IMR-90 (cell line): ENCODE measurements around the gene BACE1-AS. TPM values are rescaled to one million over a fixed set of nuclear protein-coding genes. Genes with fewer than 3 reads are reported as not detected.

Experiments
- ATAC-seq: fragments of 200-7000 bp; cut with Tn5 transposase; 2 replicates; pipeline ENCODE4 v1.9.1; 2020; ENCODE audit warnings: low read depth, mild to moderate bottlenecking, moderate library complexity
- BruUV-seq: library from RNA; stranded (reverse); fragments of 400-500 nt; replicated peaks from 2 replicates; lab custom pipeline; 2021; lab: Mats Ljungman, UMichigan
- CTCF ChIA-PET: fragments of 300-600 bp; formaldehyde crosslinking; extraction: SDS; loops from one replicate; lab custom pipeline; 2021; ENCODE audit warnings: antibody characterized with exemption; lab: Yijun Ruan, JAX
- POLR2A ChIA-PET: fragments of 300-600 bp; sonication (Branson Sonifier 250); formaldehyde crosslinking; loops from one replicate; lab custom pipeline; 2022; ENCODE audit warnings: antibody characterized with exemption; ENCODE audit not compliant: unreplicated experiment; lab: Charles Lee
- DNase-seq: peaks from one replicate; pipeline ENCODE4 v3.0.0; 2013
- H2AFZ ChIP-seq: replicated peaks from 2 replicates; pipeline ENCODE3; 2013; ENCODE audit warnings: low read length, mild to moderate bottlenecking; ENCODE audit not compliant: poor library complexity
- H2AK5ac ChIP-seq: 2 replicates; pipeline ENCODE4 v1.6.1; 2013; ENCODE audit warnings: low read depth, low read length, inconsistent platforms
- H2AK9ac ChIP-seq: replicated peaks from 2 replicates; pipeline ENCODE3; 2013; ENCODE audit warnings: mild to moderate bottlenecking, low read depth, low read length, moderate library complexity; ENCODE audit not compliant: poor library complexity
- H2BK120ac ChIP-seq: 2 replicates; pipeline ENCODE4 v1.6.1; 2013; ENCODE audit warnings: low read depth, low read length, inconsistent platforms
- H2BK15ac ChIP-seq: 3 replicates; pipeline ENCODE4 v1.6.1; 2013; ENCODE audit warnings: low read depth, low read length, inconsistent platforms
- H2BK20ac ChIP-seq: 2 replicates; pipeline ENCODE4 v1.6.1; 2013; ENCODE audit warnings: low read depth, mild to moderate bottlenecking, inconsistent platforms, low read length, moderate library complexity
- H2BK5ac ChIP-seq: 2 replicates; pipeline ENCODE4 v1.6.1; 2013; ENCODE audit warnings: mild to moderate bottlenecking, low read depth, low read length, inconsistent platforms; ENCODE audit not compliant: poor library complexity, severe bottlenecking
- H3K14ac ChIP-seq: replicated peaks from 2 replicates; pipeline ENCODE4 v1.6.1; 2013; ENCODE audit warnings: low read depth, low read length, inconsistent platforms
- H3K18ac ChIP-seq: 2 replicates; pipeline ENCODE4 v1.6.1; 2013; ENCODE audit warnings: low read depth, low read length, control low read depth
- H3K23ac ChIP-seq: 2 replicates; pipeline ENCODE4 v1.6.1; 2013; ENCODE audit warnings: low read depth, low read length, inconsistent platforms
- H3K27ac ChIP-seq: 2 replicates; pipeline ENCODE4 v1.5.1; 2013; ENCODE audit warnings: mild to moderate bottlenecking, control low read depth, low read length; ENCODE audit not compliant: insufficient read depth
- H3K27me3 ChIP-seq: 2 replicates; pipeline ENCODE4 v1.6.1; 2013; ENCODE audit warnings: low read length; ENCODE audit not compliant: control insufficient read depth, insufficient read depth
- H3K36me3 ChIP-seq: 2 replicates; pipeline ENCODE4 v1.6.1; 2013; ENCODE audit warnings: low read length, mixed read lengths; ENCODE audit not compliant: control insufficient read depth, insufficient read depth
- H3K4ac ChIP-seq: 2 replicates; pipeline ENCODE4 v1.6.1; 2013; ENCODE audit warnings: low read depth, low read length, inconsistent platforms
- H3K4me1 ChIP-seq: 2 replicates; pipeline ENCODE4 v1.6.1; 2013; ENCODE audit warnings: low read length, mixed read lengths; ENCODE audit not compliant: control insufficient read depth, insufficient read depth
- H3K4me2 ChIP-seq: 2 replicates; pipeline ENCODE4 v1.6.1; 2013; ENCODE audit warnings: low read depth, mild to moderate bottlenecking, control low read depth, low read length, moderate library complexity
- H3K4me3 ChIP-seq: 2 replicates; pipeline ENCODE4 v1.5.1; 2013; ENCODE audit warnings: low read depth, mild to moderate bottlenecking, control low read depth, low read length, moderate library complexity; ENCODE audit not compliant: insufficient read depth
- H3K56ac ChIP-seq: 2 replicates; pipeline ENCODE4 v1.6.1; 2013; ENCODE audit warnings: low read length, inconsistent platforms; ENCODE audit not compliant: insufficient read depth; ENCODE audit errors: extremely low read depth
- H3K79me1 ChIP-seq, 2 experiments: 2 replicates each; pipeline ENCODE4 v1.6.1; 2013; ENCODE audit warnings: low read length in 2 of 2, inconsistent platforms in 1 of 2, low read depth in 1 of 2
- H3K9ac ChIP-seq: 2 replicates; pipeline ENCODE4 v1.6.1; 2013; ENCODE audit warnings: low read depth, low read length, control low read depth
- H3K9me1 ChIP-seq: 2 replicates; pipeline ENCODE4 v1.6.1; 2013; ENCODE audit warnings: low read length, inconsistent platforms; ENCODE audit not compliant: insufficient read depth
- H3K9me3 ChIP-seq: 2 replicates; pipeline ENCODE4 v1.6.1; 2013; ENCODE audit warnings: low read length; ENCODE audit not compliant: control insufficient read depth, insufficient read depth
- H4K20me1 ChIP-seq: 2 replicates; pipeline ENCODE4 v1.6.1; 2013; ENCODE audit warnings: low read length, inconsistent platforms; ENCODE audit not compliant: insufficient read depth
- H4K5ac ChIP-seq: 2 replicates; pipeline ENCODE4 v1.6.1; 2013; ENCODE audit warnings: mild to moderate bottlenecking, low read depth, low read length, control low read depth
- H4K8ac ChIP-seq, 2 experiments: 2 replicates each; pipeline ENCODE4 v1.6.1; 2013; ENCODE audit warnings: low read depth in 2 of 2, low read length in 2 of 2, control low read depth in 1 of 2, inconsistent platforms in 1 of 2
- H4K91ac ChIP-seq: 2 replicates; pipeline ENCODE4 v1.6.1; 2013; ENCODE audit warnings: low read depth, low read length, inconsistent platforms; ENCODE audit not compliant: insufficient read depth
- CEBPB ChIP-seq: IDR thresholded peaks from 2 replicates; pipeline ENCODE4 v1.6.1; 2012; ENCODE audit warnings: low read depth, low read length, improper control_type of control experiment
- NFE2L2 ChIP-seq: fragments of 150-350 bp; IDR thresholded peaks from 2 replicates; pipeline ENCODE4 v1.6.1; 2016; ENCODE audit warnings: low read depth, mild to moderate bottlenecking, low read length
- RAD21 ChIP-seq: IDR thresholded peaks from 2 replicates; pipeline ENCODE4 v1.6.1; 2012; ENCODE audit warnings: low read length, improper control_type of control experiment
- SMC3 ChIP-seq: fragments of 150-350 bp; IDR thresholded peaks from 2 replicates; pipeline ENCODE4 v1.6.1; 2016; ENCODE audit warnings: low read depth, mild to moderate bottlenecking, antibody characterized with exemption, low read length, moderate library complexity
- WGBS, 2 experiments: methylation state at CpG; one replicate each; pipeline versions ENCODE4 v1.1.5 to v1.1.7; 2013; ENCODE audit warnings: missing lambda C conversion rate in 2 of 2; ENCODE audit not compliant: insufficient read length in 1 of 2; ENCODE audit errors: extremely low coverage in 2 of 2; 5-methylcytosine and 5-hydroxymethylcytosine counted together
- dilution Hi-C: fragments of 300-500 bp; cut with HindIII; formaldehyde crosslinking; loops from one replicate; pipeline ENCODE4 v1.14.3; 2018; ENCODE audit warnings: low sequenced_read_pairs; ENCODE audit not compliant: unreplicated experiment
- in situ Hi-C: fragments of 300-500 bp; cut with MboI; formaldehyde crosslinking; loops from 3 replicates; pipeline ENCODE4 v1.14.3; 2019; ENCODE audit warnings: low sequenced_read_pairs, inconsistent platforms, mixed read lengths
- intact Hi-C: fragments of 100-400 bp; cut with micrococcal nuclease; formaldehyde crosslinking; loops from 2 replicates; pipeline ENCODE4 v1.10.0; 2022
- polyA plus RNA-seq, 3 experiments: library from polyadenylated mRNA; depleted of rRNA; stranded (reverse); fragments of >200 nt; gene quantifications; 2 replicates each; pipeline ENCODE4 v1.2.3, GENCODE V29; 2012; ENCODE audit warnings: low replicate concordance in 1 of 3
- total RNA-seq: library from RNA; depleted of rRNA; stranded (reverse); fragments of >200 nt; gene quantifications from 2 replicates; pipeline ENCODE4 v1.2.3, GENCODE V29; 2012
- TF ChIP-seq, protein P1 (sequence below): fragments of 150-350 bp; IDR thresholded peaks from 2 replicates; pipeline ENCODE4 v1.6.1; 2016; ENCODE audit warnings: low read depth, mild to moderate bottlenecking, low read length, moderate library complexity, borderline replicate concordance

Gene BACE1-AS
- total and polyA plus RNA-seq, 2 of the 4 experiments (the other 2 are of a cell fraction) = 2.7 to 2.9 TPM

GRCh38 chr11:117303646-117304315 lies 12.6 kb downstream of the BACE1-AS start:
- no peak overlapping the region for H3K9ac ChIP-seq
- H3K4ac ChIP-seq = no peak overlapping the region
- in situ Hi-C loops = no loop called here
- no peak overlapping the region for H2BK5ac ChIP-seq
- no peak overlapping the region for H2BK20ac ChIP-seq
- H3K9me1 ChIP-seq = peaks cover 7% of the 10 kb centered on the region; the same call in 1 of the 2 replicates
- no peaks in the 10 kb centered on the region for H3K27me3 ChIP-seq
- no peak overlapping the region for H3K4me2 ChIP-seq
- H2AK9ac ChIP-seq = no peak overlapping the region
- H3K18ac ChIP-seq = no peak overlapping the region
- no peak overlapping the region for H3K56ac ChIP-seq
- H3K9me3 ChIP-seq = no peaks in the 10 kb centered on the region
- BruUV-seq = no TSS peak
- H2BK15ac ChIP-seq = no peak overlapping the region
- ATAC-seq (no peak), DNase-seq (no peak)
- H3K36me3 ChIP-seq = peaks cover 5% of the 10 kb centered on the region
- H3K79me1 ChIP-seq = peaks cover 12 to 38% of the 10 kb centered on the region in 2 experiments
- no peak overlapping the region for H4K91ac ChIP-seq
- no peak overlapping the region for H3K14ac ChIP-seq
- TF ChIP-seq SMC3 (no peak), CEBPB (no peak), NFE2L2 (no peak), RAD21 (no peak)
- TF ChIP-seq, protein P1, sequence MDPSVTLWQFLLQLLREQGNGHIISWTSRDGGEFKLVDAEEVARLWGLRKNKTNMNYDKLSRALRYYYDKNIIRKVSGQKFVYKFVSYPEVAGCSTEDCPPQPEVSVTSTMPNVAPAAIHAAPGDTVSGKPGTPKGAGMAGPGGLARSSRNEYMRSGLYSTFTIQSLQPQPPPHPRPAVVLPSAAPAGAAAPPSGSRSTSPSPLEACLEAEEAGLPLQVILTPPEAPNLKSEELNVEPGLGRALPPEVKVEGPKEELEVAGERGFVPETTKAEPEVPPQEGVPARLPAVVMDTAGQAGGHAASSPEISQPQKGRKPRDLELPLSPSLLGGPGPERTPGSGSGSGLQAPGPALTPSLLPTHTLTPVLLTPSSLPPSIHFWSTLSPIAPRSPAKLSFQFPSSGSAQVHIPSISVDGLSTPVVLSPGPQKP = no peak
- H3K27ac ChIP-seq = no peak overlapping the region
- no peak overlapping the region for H4K8ac ChIP-seq
- H2AFZ ChIP-seq = no peak overlapping the region
- no peak overlapping the region for H2BK120ac ChIP-seq
- intact Hi-C loops = no loop called here
- dilution Hi-C loops = no loop called here
- CTCF ChIA-PET = interaction anchor here (1.0 kb wide), 1 partner anchor 12 kb away, joined by 3 read pairs; no protein-coding TSS in a partner anchor
- POLR2A ChIA-PET = no interaction called here
- no peak overlapping the region for H3K23ac ChIP-seq
- no CpG with 5 or more reads among the region's 5 CpGs for WGBS, 2 experiments
- peaks cover 13% of the 10 kb centered on the region; the same call in 1 of the 2 replicates for H3K4me1 ChIP-seq
- no peak overlapping the region for H4K5ac ChIP-seq
- peaks cover 12% of the 10 kb centered on the region; the same call in 1 of the 2 replicates for H4K20me1 ChIP-seq
- no peak overlapping the region for H2AK5ac ChIP-seq
- no peak overlapping the region for H3K4me3 ChIP-seq
